Natural killer cell (primary cell): Measurements from ENCODE around the gene UBE2J1. TPM values are rescaled to one million over a fixed set of nuclear protein-coding genes. Genes with fewer than 3 reads are reported as not detected.

ENCODE experiments used
- ATAC-seq, 3 donors: fragments of 150-1000 bp in 2 of 3; fragments of 200-7000 bp in 1 of 3; cut with Tn5 transposase; 1 replicate in 1 of 3; 2 replicates in 2 of 3; pipeline ENCODE4 v1.10.0; 2021; ENCODE audit warnings: mild to moderate bottlenecking in 2 of 3, moderate library complexity in 2 of 3
- DNase-seq, 2 donors: peaks; one replicate each; pipeline versions ENCODE4 v3.0.0 to v3.0.0-alpha.2; 2013 to 2021; ENCODE audit warnings: mixed read lengths in 1 of 2
- H3K27ac ChIP-seq: one replicate; pipeline ENCODE4 v1.5.1; 2013; ENCODE audit warnings: mild to moderate bottlenecking, low read length
- H3K27me3 ChIP-seq: one replicate; pipeline ENCODE4 v1.6.1; 2013; ENCODE audit warnings: low read length; ENCODE audit not compliant: control insufficient read depth, insufficient read depth
- H3K36me3 ChIP-seq: one replicate; pipeline ENCODE4 v1.6.1; 2013; ENCODE audit warnings: low read length; ENCODE audit not compliant: control insufficient read depth, insufficient read depth
- H3K4me1 ChIP-seq: one replicate; pipeline ENCODE4 v1.6.1; 2013; ENCODE audit warnings: low read length; ENCODE audit not compliant: control insufficient read depth, insufficient read depth
- H3K4me3 ChIP-seq: one replicate; pipeline ENCODE4 v1.5.1; 2013; ENCODE audit warnings: low read length
- H3K9me3 ChIP-seq: one replicate; pipeline ENCODE4 v1.6.1; 2013; ENCODE audit warnings: low read length; ENCODE audit not compliant: control insufficient read depth, insufficient read depth
- H3K27ac Mint-ChIP-seq, 2 donors: one replicate each; pipeline ENCODE4 v1.8.0; 2022; ENCODE audit warnings: mild to moderate bottlenecking in 2 of 2, mixed read lengths in 2 of 2, moderate library complexity in 1 of 2
- H3K27me3 Mint-ChIP-seq, 2 donors: one replicate each; pipeline ENCODE4 v1.8.0; 2022; ENCODE audit warnings: low read depth in 2 of 2, mixed read lengths in 2 of 2
- H3K36me3 Mint-ChIP-seq: one replicate; pipeline ENCODE4 v1.8.0; 2022; ENCODE audit warnings: mixed read lengths
- H3K4me1 Mint-ChIP-seq, 2 donors: one replicate each; pipeline ENCODE4 v1.8.0; 2022; ENCODE audit warnings: mixed read lengths in 2 of 2
- H3K4me3 Mint-ChIP-seq: one replicate; pipeline ENCODE4 v1.8.0; 2022; ENCODE audit warnings: mild to moderate bottlenecking, moderate library complexity, mixed read lengths
- H3K9me3 Mint-ChIP-seq, 2 donors: one replicate each; pipeline ENCODE4 v1.8.0; 2022; ENCODE audit warnings: mixed read lengths in 2 of 2
- CTCF ChIP-seq: fragments of 200-600 bp; IDR thresholded peaks from one replicate; pipeline ENCODE4 v1.8.0; 2022; ENCODE audit warnings: antibody characterized with exemption
- WGBS: methylation state at CpG from one replicate; pipeline ENCODE4 v1.1.7; 2013; ENCODE audit warnings: missing lambda C conversion rate; ENCODE audit not compliant: insufficient coverage; 5-methylcytosine and 5-hydroxymethylcytosine counted together
- intact Hi-C: fragments of 100-400 bp; cut with micrococcal nuclease; formaldehyde crosslinking; loops from one replicate; pipeline ENCODE4 v1.14.2; 2022
- total RNA-seq, 4 donors: library from RNA; stranded (reverse); fragments of 120-200 nt in 1 of 4; gene quantifications; one replicate each; pipeline versions ENCODE4 v1.2.3 to v1.2.4, GENCODE V29; 2013 to 2022

The UBE2J1 gene
- total RNA-seq, 3 donors from 2014 or later (not counting 1 experiment from before 2014, with no cell fraction given) = 34.1 to 58.1 (median 45.9) TPM

GRCh38 chr6:89281779-89282246 lies 70.7 kb downstream of the UBE2J1 start:
- H3K27me3 Mint-ChIP-seq = no peaks in the 10 kb centered on the region
- WGBS = 74% methylated on average over 10 of the region's 10 CpGs
- peak; percentile 44 to 70 (median 59) for ATAC-seq
- Histone ChIP-seq H3K9me3 (no peaks in the 10 kb centered on the region), H3K4me1 (no peaks in the 10 kb centered on the region), H3K4me3 (no peak overlapping the region), H3K36me3 (no peaks in the 10 kb centered on the region), H3K27me3 (no peaks in the 10 kb centered on the region), H3K27ac (no peak overlapping the region)
- TF ChIP-seq CTCF = no peak
- H3K27ac Mint-ChIP-seq = no peak overlapping the region
- no peak overlapping the region for H3K4me3 Mint-ChIP-seq
- intact Hi-C loops = no loop called here
- peak in 1 of 2 donors; percentile 65 for DNase-seq
- no peaks in the 10 kb centered on the region for H3K9me3 Mint-ChIP-seq
- no peaks in the 10 kb centered on the region for H3K4me1 Mint-ChIP-seq
- no peaks in the 10 kb centered on the region for H3K36me3 Mint-ChIP-seq

- H3K4me1 ChIP-seq = no peaks in the 10 kb centered on the region
- H3K27me3 ChIP-seq = no peaks in the 10 kb centered on the region
- no peaks in the 10 kb centered on the region for H3K36me3 ChIP-seq
- Mint-ChIP-seq H3K27ac (no peak overlapping the region), H3K36me3 (no peaks in the 10 kb centered on the region), H3K9me3 (no peaks in the 10 kb centered on the region), H3K4me3 (no peak overlapping the region), H3K4me1 (no peaks in the 10 kb centered on the region), H3K27me3 (no peaks in the 10 kb centered on the region)
- no peak overlapping the region for H3K27ac ChIP-seq
- TF ChIP-seq CTCF = no peak
- WGBS = 93% methylated on average over 9 of the region's 9 CpGs
- H3K9me3 ChIP-seq = no peaks in the 10 kb centered on the region
- intact Hi-C loops = no loop called here
- no peak for DNase-seq
- ATAC-seq = no peak
- H3K4me3 ChIP-seq = no peak overlapping the region
Measured at GRCh38 chr6:89278956-89279355, 73.6 kb downstream of the UBE2J1 start.

Other genes with a start within 250 kb of the UBE2J1 start
- under 1 TPM; 0.07 to 0.45 (median 0.45) TPM for gene SRSF12, start 234.7 kb downstream of the UBE2J1 start, total RNA-seq
- 1 to 10 TPM; 4.0 to 6.1 (median 4.9) TPM for gene PM20D2, start 206.7 kb downstream of the UBE2J1 start, total RNA-seq
- gene GABRR1, start 135.4 kb downstream of the UBE2J1 start, total RNA-seq = under 1 TPM in 1 of 3 donors, not detected in 2; 0.07 TPM
- 1 to 10 TPM in 2 of 3 donors, under 1 TPM in 1; 0.57 to 2.2 (median 1.0) TPM for gene GABRR2, start 37.4 kb downstream of the UBE2J1 start, total RNA-seq
- 1 to 10 TPM in 2 of 3 donors, under 1 TPM in 1; 0.43 to 4.4 (median 1.8) TPM for gene RRAGD, start 59.6 kb upstream of the UBE2J1 start, total RNA-seq
- 1 to 10 TPM; 4.5 to 9.0 (median 4.6) TPM for gene ANKRD6, start 80.4 kb upstream of the UBE2J1 start, total RNA-seq